OCI-LY3 (cell line): ENCODE results near the gene DAB1.

Experiments
- CTCF ChIP-seq: fragments of 200-600, 300-600 bp; sonication (generic); IDR thresholded peaks from 2 replicates; pipeline ENCODE4 v1.5.1; 2014; ENCODE audit warnings: antibody characterized with exemption, low read length, low read depth
- EZH2phosphoT487 ChIP-seq: fragments of 200-600 bp; shearing (Covaris generic); IDR thresholded peaks from 2 replicates; pipeline ENCODE4 v1.6.1; 2018; ENCODE audit warnings: antibody characterized with exemption, mixed run types, low read depth

DNA sequence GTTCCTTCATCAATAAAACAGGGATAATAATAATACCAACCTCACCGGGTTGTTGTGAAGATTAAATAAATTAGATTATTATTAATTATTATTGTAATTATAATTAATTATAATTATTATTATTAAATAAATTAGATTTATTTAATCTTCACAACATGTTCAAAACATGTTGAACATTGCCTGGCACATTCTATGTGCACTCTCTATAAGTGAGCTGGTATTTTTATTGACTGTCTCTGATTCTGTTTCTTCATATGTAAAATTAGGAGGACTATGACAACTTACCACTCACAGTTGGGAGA is 457.2 kb downstream of the DAB1 start:
- no peak for TF ChIP-seq CTCF
- TF ChIP-seq EZH2phosphoT487, result no peak
